GM18499 (cell line): ENCODE data around the gene ADAMTSL3.
"Not testable (repeated sequence)": the region's sequence is repeated elsewhere in the genome, so short reads cannot be mapped to it uniquely, and the experiment has no call there.

ENCODE experiments used
- ATAC-seq: cut with Tn5 transposase; IDR thresholded peaks from one replicate; pipeline ENCODE4 v1.9.1; 2021; ENCODE audit warnings: moderate number of reproducible peaks; ENCODE audit not compliant: insufficient read depth, unreplicated experiment

ADAMTSL3 gene

DNA sequence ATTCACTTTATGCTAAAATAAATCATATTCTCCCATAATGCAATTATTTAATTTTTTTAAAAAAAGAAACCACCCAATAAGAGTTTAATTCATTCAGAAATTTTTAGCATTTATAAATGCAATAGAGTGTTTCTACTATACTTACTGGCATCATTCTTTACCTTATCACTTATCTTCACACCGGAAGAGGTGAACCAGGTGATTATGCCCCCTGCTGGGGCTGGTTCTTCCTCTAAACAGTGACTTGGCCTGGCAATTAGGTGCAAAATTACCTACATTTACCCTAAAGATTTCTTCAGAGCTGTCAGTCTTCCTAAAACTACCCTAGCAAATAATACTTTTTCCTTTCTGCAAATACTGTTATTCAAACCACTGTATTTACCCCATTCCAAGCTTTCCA is 397.2 kb downstream of the ADAMTSL3 start:
- ATAC-seq, result not testable (repeated sequence)

DNA sequence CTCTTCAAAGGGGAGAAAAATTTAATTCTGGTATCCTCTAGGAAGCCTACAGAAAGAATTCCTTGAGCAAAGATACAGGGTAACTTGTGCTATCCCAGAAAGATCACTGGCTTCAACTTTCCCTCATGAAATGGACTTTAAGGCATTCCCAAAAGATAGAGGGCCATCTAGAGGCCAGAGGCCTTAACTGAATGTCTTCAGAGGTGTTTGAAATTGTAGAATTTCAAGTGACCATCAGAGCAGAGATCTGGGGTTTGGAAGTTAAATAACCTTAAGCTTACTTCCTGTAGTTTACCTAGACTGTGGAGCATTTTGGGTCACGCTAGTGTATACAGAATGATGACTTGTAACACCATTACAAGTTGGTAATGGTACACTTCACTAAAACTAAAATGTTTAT is 400.6 kb downstream of the ADAMTSL3 start:
- not testable (repeated sequence) for ATAC-seq

- no peak for ATAC-seq
These were observed 403.9 kb downstream of the ADAMTSL3 start for GRCh38 chr15:84057714-84058331.

GRCh38 chr15:84063674-84064073 is 409.8 kb downstream of the ADAMTSL3 start:
- ATAC-seq, result not testable (repeated sequence)

DNA sequence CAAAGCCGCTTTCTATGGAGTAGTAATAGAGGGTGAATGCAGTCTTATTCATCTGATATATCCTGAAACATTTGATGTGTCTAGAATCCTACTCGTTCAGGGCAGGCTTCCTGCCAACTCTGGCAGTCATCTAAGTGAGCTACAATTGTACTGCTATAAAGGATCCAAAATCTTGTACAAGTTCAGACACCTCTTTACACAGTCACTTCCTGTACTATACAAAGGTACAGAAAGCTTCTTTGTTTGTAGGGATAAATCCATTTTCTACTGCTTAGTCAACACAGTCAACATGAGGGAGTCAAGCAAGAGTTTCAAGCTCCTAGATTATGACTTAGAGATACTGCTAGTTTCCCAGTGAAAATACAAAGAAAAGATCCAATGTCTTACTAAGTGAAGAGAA is 414.8 kb downstream of the ADAMTSL3 start:
- not testable (repeated sequence) for ATAC-seq

DNA sequence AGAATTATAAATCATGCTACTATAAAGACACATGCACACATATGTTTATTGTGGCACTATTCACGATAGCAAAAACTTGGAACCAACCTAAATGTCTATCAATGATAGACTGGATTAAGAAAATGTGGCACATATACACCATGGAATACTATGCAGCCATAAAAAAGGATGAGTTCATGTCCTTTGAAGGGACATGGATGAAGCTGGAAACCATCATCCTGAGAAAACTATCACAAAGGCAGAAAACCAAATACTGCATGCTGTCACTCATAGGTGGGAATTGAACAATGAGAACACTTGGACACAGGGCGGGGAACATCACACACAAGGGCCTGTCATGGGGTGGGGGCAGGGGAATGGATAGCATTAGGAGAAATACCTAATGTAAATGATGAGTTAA is 424.1 kb downstream of the ADAMTSL3 start:
- not testable (repeated sequence) for ATAC-seq

- not testable (repeated sequence) for ATAC-seq
These were observed 425.5 kb downstream of the ADAMTSL3 start for GRCh38 chr15:84079325-84079884.

- ATAC-seq, result no peak
These were observed 426.2 kb downstream of the ADAMTSL3 start for GRCh38 chr15:84079885-84080777.

GRCh38 chr15:84080778-84081084 is 426.8 kb downstream of the ADAMTSL3 start:
- ATAC-seq, result not testable (repeated sequence)

DNA sequence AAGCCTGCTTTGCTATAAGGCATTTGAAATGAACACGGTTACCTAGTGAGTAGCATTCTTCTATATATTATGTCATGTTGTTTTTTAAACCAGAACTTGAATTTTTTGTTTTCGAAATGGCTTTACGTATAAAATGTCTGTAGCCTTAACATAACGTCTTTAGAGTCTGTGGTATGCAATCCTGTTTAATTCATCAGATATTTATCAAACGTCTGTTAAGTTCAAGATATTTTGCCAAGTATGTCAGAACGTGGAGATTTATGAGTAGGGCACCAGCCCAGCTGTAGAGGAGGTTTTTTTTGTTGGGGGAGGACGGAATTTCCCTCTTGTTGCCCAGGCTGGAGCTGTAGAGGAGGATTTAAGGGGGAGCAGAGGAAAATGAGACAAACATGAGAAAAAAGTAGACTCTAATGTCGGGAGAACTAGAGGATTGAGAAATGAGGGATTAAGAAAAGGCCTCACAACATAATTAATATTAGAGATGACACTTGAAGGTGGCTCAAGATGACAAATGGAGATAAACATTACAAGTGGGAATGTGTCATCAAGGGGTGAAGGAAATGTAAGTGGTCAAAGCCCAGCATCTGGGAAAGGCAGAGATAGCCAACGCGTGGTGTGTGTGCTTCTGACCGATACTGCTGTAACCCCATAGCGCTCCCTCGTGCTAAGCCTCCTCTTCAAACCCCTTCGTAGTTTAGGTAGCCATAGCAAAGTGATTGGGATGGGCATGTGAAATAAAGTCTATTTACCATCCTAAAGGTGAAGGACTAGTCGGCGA is 427.7 kb downstream of the ADAMTSL3 start:
- ATAC-seq, result no peak

DNA sequence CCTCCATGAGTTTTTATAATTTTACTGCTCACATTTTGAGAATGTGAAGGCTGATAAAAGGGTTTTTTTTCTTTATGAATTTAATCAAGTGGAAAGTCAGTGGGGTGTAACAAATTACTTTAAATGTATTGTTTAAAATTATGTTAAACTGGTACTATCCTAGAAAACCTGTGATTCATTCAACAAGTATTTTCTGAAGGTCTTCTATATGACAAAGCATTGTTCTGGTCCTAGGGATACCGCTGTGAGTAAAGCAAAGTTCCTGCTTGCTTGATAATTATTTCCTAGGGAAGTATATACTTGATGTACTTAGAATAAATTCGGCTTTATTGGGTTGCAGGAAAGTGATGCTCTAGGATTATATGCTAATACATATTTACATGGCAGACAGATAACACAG is 428.8 kb downstream of the ADAMTSL3 start:
- ATAC-seq, result no peak

- not testable (repeated sequence) for ATAC-seq
These were observed 432.1 kb downstream of the ADAMTSL3 start for GRCh38 chr15:84086071-84086470.
